ENCODE data around the gene GPR150.

GPR150 gene

GRCh38 chr5:95646569-95647431, 26.9 kb downstream of the GPR150 start, which contains the start of gene RFESD (continued):
- TF ChIP-seq KLF9 (tag by site-specific recombination; IDR thresholded peaks at IDR 0.05; ENCODE audit: low read depth) (peak; percentile 88), ZNF670 (tag by site-specific recombination; IDR thresholded peaks at IDR 0.05; ENCODE audit: low read depth) (no peak), ZNF2 (tag by site-specific recombination; IDR thresholded peaks at IDR 0.05) (no peak), ZNF664 (tag by site-specific recombination; IDR thresholded peaks at IDR 0.05) (no peak), SCRT1 (tag by site-specific recombination; IDR thresholded peaks at IDR 0.05; ENCODE audit: borderline replicate concordance) (no peak), ZNF473 (tag by site-specific recombination; IDR thresholded peaks at IDR 0.05) (no peak), ZNF155 (tag by site-specific recombination; IDR thresholded peaks at IDR 0.05) (no peak), ZEB2 (tag by site-specific recombination; IDR thresholded peaks at IDR 0.05) (peak; percentile 83), WT1 (tag by site-specific recombination; IDR thresholded peaks at IDR 0.05) (no peak), ZNF521 (tag by site-specific recombination; IDR thresholded peaks at IDR 0.05) (no peak), ZNF175 (tag by site-specific recombination; IDR thresholded peaks at IDR 0.05) (no peak), ZBTB21 (tag by site-specific recombination; IDR thresholded peaks at IDR 0.05) (no peak; the same call in 1 of the 2 replicates), GLI2 (tag by site-specific recombination; IDR thresholded peaks at IDR 0.05; ENCODE audit: borderline replicate concordance, low read depth) (no peak), TCF7L2 (IDR thresholded peaks at IDR 0.05; ENCODE audit: borderline replicate concordance, low read depth, low read length) (no peak), ZNF76 (tag by site-specific recombination; IDR thresholded peaks at IDR 0.05; ENCODE audit: borderline replicate concordance, low read depth) (peak; percentile 19; the same call in 1 of the 2 replicates), ZNF114 (tag by site-specific recombination; IDR thresholded peaks at IDR 0.05) (no peak), EGR2 (tag by site-specific recombination; IDR thresholded peaks at IDR 0.05; ENCODE audit: low read depth) (peak; percentile 71; the same call in 1 of the 2 replicates), PATZ1 (tag by site-specific recombination; IDR thresholded peaks at IDR 0.05) (peak; percentile 87), ZNF366 (tag by site-specific recombination; conservative IDR thresholded peaks at IDR 0.05) (no peak), ZFP69B (tag by site-specific recombination; IDR thresholded peaks at IDR 0.05) (peak; percentile 25; the same call in 1 of the 2 replicates), SP7 (tag by site-specific recombination; IDR thresholded peaks at IDR 0.05) (peak; percentile 76), MYNN (tag by site-specific recombination; IDR thresholded peaks at IDR 0.05; ENCODE audit: borderline replicate concordance) (no peak), ZNF302 (tag by site-specific recombination; IDR thresholded peaks at IDR 0.05; ENCODE audit: low read depth) (no peak), PRDM4 (tag by site-specific recombination; IDR thresholded peaks at IDR 0.05) (0 out of 2 replicates have a peak, but pooled peaks have one; percentile 8), ZNF843 (tag by site-specific recombination; IDR thresholded peaks at IDR 0.05) (peak; percentile 42), KLF16 (tag by site-specific recombination; IDR thresholded peaks at IDR 0.05) (no peak; the same call in 1 of the 2 replicates), ZNF785 (tag by site-specific recombination; IDR thresholded peaks at IDR 0.05) (no peak)
- TF ChIP-seq, protein P1, sequence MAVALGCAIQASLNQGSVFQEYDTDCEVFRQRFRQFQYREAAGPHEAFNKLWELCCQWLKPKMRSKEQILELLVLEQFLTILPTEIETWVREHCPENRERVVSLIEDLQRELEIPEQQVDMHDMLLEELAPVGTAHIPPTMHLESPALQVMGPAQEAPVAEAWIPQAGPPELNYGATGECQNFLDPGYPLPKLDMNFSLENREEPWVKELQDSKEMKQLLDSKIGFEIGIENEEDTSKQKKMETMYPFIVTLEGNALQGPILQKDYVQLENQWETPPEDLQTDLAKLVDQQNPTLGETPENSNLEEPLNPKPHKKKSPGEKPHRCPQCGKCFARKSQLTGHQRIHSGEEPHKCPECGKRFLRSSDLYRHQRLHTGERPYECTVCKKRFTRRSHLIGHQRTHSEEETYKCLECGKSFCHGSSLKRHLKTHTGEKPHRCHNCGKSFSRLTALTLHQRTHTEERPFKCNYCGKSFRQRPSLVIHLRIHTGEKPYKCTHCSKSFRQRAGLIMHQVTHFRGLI (tag by site-specific recombination; IDR thresholded peaks at IDR 0.05), result peak; percentile 78
- TF ChIP-seq, protein P2, sequence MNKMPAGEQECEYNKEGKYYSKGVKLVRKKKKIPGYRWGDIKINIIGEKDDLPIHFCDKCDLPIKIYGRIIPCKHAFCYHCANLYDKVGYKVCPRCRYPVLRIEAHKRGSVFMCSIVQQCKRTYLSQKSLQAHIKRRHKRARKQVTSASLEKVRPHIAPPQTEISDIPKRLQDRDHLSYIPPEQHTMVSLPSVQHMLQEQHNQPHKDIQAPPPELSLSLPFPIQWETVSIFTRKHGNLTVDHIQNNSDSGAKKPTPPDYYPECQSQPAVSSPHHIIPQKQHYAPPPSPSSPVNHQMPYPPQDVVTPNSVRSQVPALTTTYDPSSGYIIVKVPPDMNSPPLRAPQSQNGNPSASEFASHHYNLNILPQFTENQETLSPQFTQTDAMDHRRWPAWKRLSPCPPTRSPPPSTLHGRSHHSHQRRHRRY (tag by site-specific recombination; IDR thresholded peaks at IDR 0.05), result no peak
- TF ChIP-seq, protein P3, sequence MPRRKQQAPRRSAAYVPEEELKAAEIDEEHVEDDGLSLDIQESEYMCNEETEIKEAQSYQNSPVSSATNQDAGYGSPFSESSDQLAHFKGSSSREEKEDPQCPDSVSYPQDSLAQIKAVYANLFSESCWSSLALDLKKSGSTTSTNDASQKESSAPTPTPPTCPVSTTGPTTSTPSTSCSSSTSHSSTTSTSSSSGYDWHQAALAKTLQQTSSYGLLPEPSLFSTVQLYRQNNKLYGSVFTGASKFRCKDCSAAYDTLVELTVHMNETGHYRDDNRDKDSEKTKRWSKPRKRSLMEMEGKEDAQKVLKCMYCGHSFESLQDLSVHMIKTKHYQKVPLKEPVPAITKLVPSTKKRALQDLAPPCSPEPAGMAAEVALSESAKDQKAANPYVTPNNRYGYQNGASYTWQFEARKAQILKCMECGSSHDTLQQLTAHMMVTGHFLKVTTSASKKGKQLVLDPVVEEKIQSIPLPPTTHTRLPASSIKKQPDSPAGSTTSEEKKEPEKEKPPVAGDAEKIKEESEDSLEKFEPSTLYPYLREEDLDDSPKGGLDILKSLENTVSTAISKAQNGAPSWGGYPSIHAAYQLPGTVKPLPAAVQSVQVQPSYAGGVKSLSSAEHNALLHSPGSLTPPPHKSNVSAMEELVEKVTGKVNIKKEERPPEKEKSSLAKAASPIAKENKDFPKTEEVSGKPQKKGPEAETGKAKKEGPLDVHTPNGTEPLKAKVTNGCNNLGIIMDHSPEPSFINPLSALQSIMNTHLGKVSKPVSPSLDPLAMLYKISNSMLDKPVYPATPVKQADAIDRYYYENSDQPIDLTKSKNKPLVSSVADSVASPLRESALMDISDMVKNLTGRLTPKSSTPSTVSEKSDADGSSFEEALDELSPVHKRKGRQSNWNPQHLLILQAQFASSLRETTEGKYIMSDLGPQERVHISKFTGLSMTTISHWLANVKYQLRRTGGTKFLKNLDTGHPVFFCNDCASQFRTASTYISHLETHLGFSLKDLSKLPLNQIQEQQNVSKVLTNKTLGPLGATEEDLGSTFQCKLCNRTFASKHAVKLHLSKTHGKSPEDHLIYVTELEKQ (tag by site-specific recombination; IDR thresholded peaks at IDR 0.05; ENCODE audit: borderline replicate concordance), result no peak

Measured in HEK293 (cell line).